DND-41 (cell line): ENCODE measurements around the gene POP7.

Experiments used
- ATAC-seq: fragments of 200-7000 bp; cut with Tn5 transposase; 3 replicates; pipeline ENCODE4 v1.9.1; 2021; ENCODE audit warnings: low read depth; ENCODE audit not compliant: insufficient read depth
- DNase-seq: peaks from one replicate; pipeline ENCODE4 v3.0.0-alpha.2; 2020
- H2AFZ ChIP-seq: 2 replicates; pipeline ENCODE4 v1.6.0; 2012; ENCODE audit warnings: low read depth, low read length
- H3K27ac ChIP-seq: 2 replicates; pipeline ENCODE4 v1.5.1; 2012; ENCODE audit warnings: low read length, inconsistent platforms
- H3K27me3 ChIP-seq: fragments of 200-600 bp; sonication (generic); 2 replicates; pipeline ENCODE4 v1.6.0; 2012; ENCODE audit warnings: low read length, mild to moderate bottlenecking, inconsistent platforms; ENCODE audit not compliant: insufficient read depth, poor library complexity
- H3K36me3 ChIP-seq: 2 replicates; pipeline ENCODE4 v1.5.1; 2012; ENCODE audit warnings: low read length, inconsistent platforms; ENCODE audit not compliant: insufficient read depth
- H3K4me1 ChIP-seq: 2 replicates; pipeline ENCODE4 v1.5.1; 2012; ENCODE audit warnings: mild to moderate bottlenecking, low read length; ENCODE audit not compliant: insufficient read depth
- H3K4me2 ChIP-seq: 2 replicates; pipeline ENCODE4 v1.6.0; 2012; ENCODE audit warnings: mild to moderate bottlenecking, moderate library complexity, low read length, inconsistent platforms; ENCODE audit not compliant: insufficient read depth
- H3K4me3 ChIP-seq, 2 experiments: fragments of 200-600 bp in 1 of 2; shearing (Covaris generic) in 1 of 2; 2 replicates each; pipeline ENCODE4 v1.5.1; 2012 to 2016; ENCODE audit warnings: inconsistent platforms in 2 of 2, low read length in 2 of 2, mild to moderate bottlenecking in 2 of 2, low read depth in 1 of 2, moderate library complexity in 1 of 2
- H3K79me2 ChIP-seq: 2 replicates; pipeline ENCODE4 v1.6.0; 2012; ENCODE audit warnings: low read length, inconsistent platforms; ENCODE audit not compliant: insufficient read depth
- H3K9ac ChIP-seq: 2 replicates; pipeline ENCODE4 v1.6.0; 2012; ENCODE audit warnings: low read depth, mild to moderate bottlenecking, inconsistent platforms, low read length, moderate library complexity
- H3K9me3 ChIP-seq: 2 replicates; pipeline ENCODE4 v1.5.1; 2012; ENCODE audit warnings: low read length, moderate library complexity, mild to moderate bottlenecking, inconsistent platforms; ENCODE audit not compliant: insufficient read depth, severe bottlenecking
- H4K20me1 ChIP-seq: 2 replicates; pipeline ENCODE4 v1.6.0; 2012; ENCODE audit warnings: low read length; ENCODE audit not compliant: insufficient read depth
- CTCF ChIP-seq: IDR thresholded peaks from 2 replicates; pipeline ENCODE4 v1.5.1; 2012; ENCODE audit warnings: borderline replicate concordance, low read length, moderate library complexity, mild to moderate bottlenecking; ENCODE audit not compliant: poor library complexity, severe bottlenecking; ENCODE audit errors: extremely low read depth
- EZH2 ChIP-seq: IDR thresholded peaks from 3 replicates; pipeline ENCODE4 v1.6.1; 2012; ENCODE audit warnings: borderline replicate concordance, low read depth, mild to moderate bottlenecking, moderate library complexity, low read length, inconsistent platforms; ENCODE audit not compliant: severe bottlenecking

POP7 gene

GRCh38 chr7:100671353-100672327, 34.3 kb upstream of the POP7 start:
- Histone ChIP-seq H3K36me3 (peaks cover 5% of the 10 kb centered on the region), H3K27ac (no peak overlapping the region), H3K79me2 (peaks cover 30% of the 10 kb centered on the region), H3K9me3 (no peaks in the 10 kb centered on the region), H2AFZ (no peak overlapping the region), H3K9ac (no peak overlapping the region), H3K4me3 (no peak overlapping the region), H3K27me3 (no peaks in the 10 kb centered on the region), H3K4me2 (no peak overlapping the region), H3K4me1 (peaks cover 20% of the 10 kb centered on the region), H4K20me1 (peaks cover 21% of the 10 kb centered on the region)
- TF ChIP-seq CTCF = no peak
- no peak for TF ChIP-seq EZH2
- no peak for DNase-seq
- no peak for ATAC-seq

DNA sequence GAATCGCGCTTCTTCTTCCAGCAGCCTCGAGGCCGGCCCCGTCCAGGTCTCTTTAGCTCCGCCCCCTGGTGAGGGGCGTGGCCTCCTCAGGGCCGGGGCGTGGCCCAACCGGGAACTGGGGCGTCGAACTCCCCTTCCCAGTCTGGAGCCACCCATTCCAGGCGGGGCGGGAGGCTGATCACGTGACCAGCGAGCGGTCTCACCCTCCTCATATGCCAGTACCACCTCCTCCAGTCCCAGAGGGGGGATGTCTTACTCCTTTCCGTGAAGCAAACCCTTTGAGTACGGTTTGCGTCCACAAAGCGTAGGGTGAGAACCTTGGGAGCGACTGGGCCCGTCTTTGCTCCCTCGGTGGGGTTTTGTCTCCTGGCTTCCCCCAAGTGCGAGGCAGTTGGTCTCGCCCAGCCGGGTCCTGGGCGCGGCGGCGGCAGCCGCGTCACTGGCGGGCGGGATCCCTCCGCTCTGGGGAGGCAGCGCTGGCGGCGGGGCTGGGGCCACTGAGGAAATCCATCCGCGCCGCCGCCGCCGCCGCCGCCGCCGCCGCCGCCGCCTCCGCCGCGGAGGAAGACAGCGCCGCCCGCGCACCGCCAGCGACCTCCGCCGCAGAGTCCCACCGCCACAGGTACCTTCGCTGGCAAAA, 32.5 kb upstream of the POP7 start, which contains the start of gene GNB2:
Gene GNB2, plus strand, starts transcription at position 439 of the 640 bp plus-strand sequence. CDS start 2,526 bp downstream, outside the sequence.
- Histone ChIP-seq H4K20me1 (peaks cover 39% of the 10 kb centered on the region), H3K79me2 (peaks cover 46% of the 10 kb centered on the region), H3K4me3 (peak within 1 kb of the TSS; percentile 88 to 98), H3K36me3 (peaks cover 23% of the 10 kb centered on the region), H2AFZ (peak within 1 kb of the TSS; percentile 84), H3K4me2 (peak within 1 kb of the TSS; percentile 94), H3K9ac (peak within 1 kb of the TSS; percentile 91), H3K9me3 (no peaks in the 10 kb centered on the region), H3K27ac (peak within 1 kb of the TSS; percentile 92), H3K4me1 (peaks cover 22% of the 10 kb centered on the region), H3K27me3 (no peaks in the 10 kb centered on the region)
- ATAC-seq = peak; percentile 73
- DNase-seq = peak; percentile 99
- TF ChIP-seq EZH2 (no peak), CTCF (no peak)

DNA sequence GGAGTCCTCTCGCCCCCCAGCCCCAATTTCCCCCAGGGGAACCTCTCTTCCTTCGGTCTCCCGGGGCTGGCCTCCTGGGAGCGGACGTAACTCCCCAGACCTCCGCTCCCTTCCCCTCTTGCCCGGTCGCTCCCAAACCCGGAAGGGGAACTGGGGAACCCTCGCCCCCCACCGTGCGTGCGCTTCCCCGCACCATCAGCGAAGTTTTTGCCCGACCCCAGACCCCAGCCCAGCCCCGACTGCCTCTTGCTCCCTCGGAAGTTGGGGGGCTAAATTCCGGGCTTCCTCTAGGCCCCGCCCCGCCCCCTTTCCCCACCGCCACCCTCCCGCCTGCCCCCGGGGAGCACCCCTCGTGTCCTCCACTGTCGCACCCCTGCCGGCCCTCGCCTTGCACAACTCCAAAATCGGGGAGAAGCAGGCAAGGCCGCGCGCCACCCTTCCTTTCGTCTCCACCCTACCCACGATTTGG, 31.9 kb upstream of the POP7 start:
- Histone ChIP-seq H3K4me1 (peaks cover 22% of the 10 kb centered on the region), H3K36me3 (peaks cover 28% of the 10 kb centered on the region), H2AFZ (peak overlapping the region; percentile 82), H3K27ac (peak overlapping the region; percentile 89), H3K27me3 (no peaks in the 10 kb centered on the region), H3K9me3 (no peaks in the 10 kb centered on the region), H3K4me3 (peak overlapping the region; percentile 88 to 98; a peak in 3 of 4 replicates), H3K79me2 (peaks cover 46% of the 10 kb centered on the region), H3K9ac (peak overlapping the region; percentile 91), H3K4me2 (peak overlapping the region; percentile 94), H4K20me1 (peaks cover 44% of the 10 kb centered on the region)
- DNase-seq (peak; percentile 60), ATAC-seq (peak; percentile 0; the same call in 1 of the 3 replicates)
- TF ChIP-seq CTCF = no peak
- no peak for TF ChIP-seq EZH2
